H1 (cell line): ENCODE measurements around the gene FNDC5. TPM values are rescaled to one million over a fixed set of nuclear protein-coding genes. Genes with fewer than 3 reads are reported as not detected.

Source experiments
- CTCF ChIA-PET: fragments of 300-600 bp; sonication (Branson Sonifier 250); formaldehyde crosslinking; loops from one replicate; lab custom pipeline; 2021; ENCODE audit not compliant: partially characterized antibody; lab: Charles Lee
- POLR2A ChIA-PET: fragments of 300-600 bp; sonication (Branson Sonifier 250); formaldehyde crosslinking; loops from one replicate; lab custom pipeline; 2021; ENCODE audit warnings: inconsistent platforms; ENCODE audit not compliant: partially characterized antibody; lab: Charles Lee
- DNase-seq, 2 experiments: peaks; one replicate each; pipeline versions ENCODE4 v3.0.0 to v3.0.0-alpha.2; 2010 to 2022; ENCODE audit warnings: low spot score in 2 of 2, low read depth in 1 of 2, mixed read lengths in 1 of 2
- FAIRE-seq: peaks from 2 replicates; lab custom pipeline; 2011; peaks lifted over from hg19 to GRCh38; lab: Jason Lieb, UNC
- H2AFZ ChIP-seq: 2 replicates; pipeline ENCODE4 v1.8.1; 2012; ENCODE audit warnings: low read length, inconsistent platforms
- H2AK5ac ChIP-seq: 2 replicates; pipeline ENCODE4 v1.6.1; 2013; ENCODE audit warnings: low read depth, low read length
- H2BK120ac ChIP-seq: replicated peaks from 2 replicates; pipeline ENCODE3; 2013; ENCODE audit warnings: low read depth, low read length, inconsistent platforms
- H2BK12ac ChIP-seq: 2 replicates; pipeline ENCODE4 v1.6.1; 2013; ENCODE audit warnings: low read depth, low read length
- H2BK15ac ChIP-seq: 2 replicates; pipeline ENCODE4 v1.6.1; 2013; ENCODE audit warnings: low read length
- H2BK20ac ChIP-seq: 2 replicates; pipeline ENCODE4 v1.6.1; 2013; ENCODE audit warnings: low read length
- H2BK5ac ChIP-seq: 2 replicates; pipeline ENCODE4 v1.6.1; 2013; ENCODE audit warnings: low read depth, low read length
- H3K14ac ChIP-seq: 2 replicates; pipeline ENCODE4 v1.6.1; 2013; ENCODE audit warnings: inconsistent platforms; ENCODE audit not compliant: insufficient read length
- H3K18ac ChIP-seq: 2 replicates; pipeline ENCODE4 v1.6.1; 2013; ENCODE audit warnings: low read length; ENCODE audit errors: extremely low read depth
- H3K23ac ChIP-seq: 2 replicates; pipeline ENCODE4 v1.6.1; 2013; ENCODE audit warnings: inconsistent platforms; ENCODE audit not compliant: insufficient read length
- H3K23me2 ChIP-seq: 2 replicates; pipeline ENCODE4 v1.6.1; 2013; ENCODE audit warnings: low read depth, low read length
- H3K27ac ChIP-seq: 2 replicates; pipeline ENCODE4 v1.6.1; 2011; ENCODE audit warnings: low read depth, low read length, inconsistent platforms
- H3K27me3 ChIP-seq, 4 experiments: replicated peaks in 1 of 4; 1 replicate in 1 of 4; 2 replicates in 3 of 4; pipeline versions ENCODE4 v1.6.1 to v1.8.1; 2011 to 2013; ENCODE audit warnings: low read length in 3 of 4, mild to moderate bottlenecking in 3 of 4, inconsistent platforms in 2 of 4, mixed read lengths in 2 of 4, moderate library complexity in 1 of 4; ENCODE audit not compliant: control insufficient read depth in 3 of 4, insufficient read depth in 3 of 4; ENCODE audit errors: extremely low read depth in 1 of 4
- H3K36me3 ChIP-seq, 4 experiments: 2 replicates each; pipeline versions ENCODE4 v1.6.1 to v1.8.1; 2011 to 2013; ENCODE audit warnings: mild to moderate bottlenecking in 4 of 4, low read length in 3 of 4, moderate library complexity in 2 of 4, control low read depth in 1 of 4, inconsistent platforms in 1 of 4; ENCODE audit not compliant: insufficient read depth in 4 of 4, control insufficient read depth in 2 of 4
- H3K4ac ChIP-seq: replicated peaks from 2 replicates; pipeline ENCODE3; 2013; ENCODE audit warnings: low read length, low read depth, mixed read lengths, inconsistent platforms; ENCODE audit not compliant: insufficient read length
- H3K4me1 ChIP-seq, 4 experiments: replicated peaks in 1 of 4; 1 replicate in 1 of 4; 2 replicates in 3 of 4; pipeline versions ENCODE4 v1.6.1 to v1.8.1; 2011 to 2013; ENCODE audit warnings: low read length in 3 of 4, inconsistent platforms in 2 of 4, mixed read lengths in 1 of 4; ENCODE audit not compliant: insufficient read depth in 4 of 4, control insufficient read depth in 3 of 4
- H3K4me2 ChIP-seq, 2 experiments: 2 replicates each; pipeline versions ENCODE4 v1.6.1 to v1.8.1; 2011 to 2013; ENCODE audit warnings: low read depth in 2 of 2, low read length in 2 of 2, control low read depth in 1 of 2, inconsistent platforms in 1 of 2, mild to moderate bottlenecking in 1 of 2; ENCODE audit not compliant: insufficient read depth in 1 of 2
- H3K4me3 ChIP-seq, 4 experiments: fragments of 200-600, 300-600 bp in 1 of 4; sonication (generic), shearing (Covaris generic), sonication (Bioruptor Twin) in 1 of 4; 2 replicates each; pipeline versions ENCODE4 v1.5.1 to v1.8.1; 2011 to 2016; ENCODE audit warnings: low read length in 4 of 4, low read depth in 3 of 4, control low read depth in 2 of 4, inconsistent platforms in 2 of 4, mild to moderate bottlenecking in 2 of 4, mixed read lengths in 1 of 4, moderate library complexity in 1 of 4; ENCODE audit not compliant: insufficient read depth in 2 of 4; ENCODE audit errors: extremely low read depth in 1 of 4
- H3K56ac ChIP-seq: replicated peaks from 2 replicates; pipeline ENCODE3; 2013; ENCODE audit warnings: low read depth, mild to moderate bottlenecking, mixed read lengths, low read length, inconsistent platforms; ENCODE audit not compliant: insufficient read length
- H3K79me1 ChIP-seq: 2 replicates; pipeline ENCODE4 v1.6.1; 2013; ENCODE audit warnings: low read depth, low read length, control low read depth
- H3K79me2 ChIP-seq, 2 experiments: 2 replicates each; pipeline versions ENCODE4 v1.6.1 to v1.8.1; 2012 to 2013; ENCODE audit warnings: low read length in 2 of 2, mild to moderate bottlenecking in 2 of 2, inconsistent platforms in 1 of 2; ENCODE audit not compliant: insufficient read depth in 2 of 2, control insufficient read depth in 1 of 2
- H3K9ac ChIP-seq, 4 experiments: replicated peaks in 1 of 4; 1 replicate in 1 of 4; 2 replicates in 3 of 4; pipeline versions ENCODE4 v1.6.1 to v1.8.1; 2011 to 2013; ENCODE audit warnings: low read depth in 3 of 4, low read length in 3 of 4, control low read depth in 2 of 4, mild to moderate bottlenecking in 2 of 4, moderate library complexity in 2 of 4, inconsistent platforms in 1 of 4; ENCODE audit errors: extremely low read depth in 1 of 4
- H3K9me3 ChIP-seq, 2 experiments: 2 replicates each; pipeline versions ENCODE4 v1.6.1 to v1.8.1; 2012 to 2013; ENCODE audit warnings: mild to moderate bottlenecking in 2 of 2, moderate library complexity in 2 of 2, control low read depth in 1 of 2, inconsistent platforms in 1 of 2, low read depth in 1 of 2, low read length in 1 of 2, mixed read lengths in 1 of 2; ENCODE audit not compliant: insufficient read depth in 2 of 2
- H4K20me1 ChIP-seq, 2 experiments: replicated peaks in 1 of 2; 2 replicates each; pipeline versions ENCODE3 to v1.8.1; 2011 to 2013; ENCODE audit warnings: inconsistent platforms in 2 of 2, low read length in 2 of 2, mild to moderate bottlenecking in 1 of 2; ENCODE audit not compliant: insufficient read depth in 2 of 2, control insufficient read depth in 1 of 2
- H4K5ac ChIP-seq: 2 replicates; pipeline ENCODE4 v1.6.1; 2013; ENCODE audit warnings: low read length, low read depth, mixed read lengths, inconsistent platforms; ENCODE audit not compliant: insufficient read length
- H4K8ac ChIP-seq: 2 replicates; pipeline ENCODE4 v1.8.0; 2013; ENCODE audit warnings: mild to moderate bottlenecking, moderate library complexity, low read length, inconsistent platforms; ENCODE audit not compliant: insufficient read depth; ENCODE audit errors: extremely low read depth
- H4K91ac ChIP-seq: replicated peaks from 2 replicates; pipeline ENCODE3; 2013; ENCODE audit warnings: low read length, mixed read lengths, inconsistent platforms; ENCODE audit not compliant: insufficient read length
- CHD1 ChIP-seq: IDR thresholded peaks from 2 replicates; pipeline ENCODE4 v1.6.1; 2012; ENCODE audit warnings: low read depth, low read length, improper control_type of control experiment
- CREB1 ChIP-seq: IDR thresholded peaks from 2 replicates; pipeline ENCODE4 v1.6.1; 2012; ENCODE audit warnings: inconsistent platforms
- POU5F1 ChIP-seq: IDR thresholded peaks from 2 replicates; pipeline ENCODE4 v1.6.1; 2011; ENCODE audit warnings: low read depth, mild to moderate bottlenecking, low read length, moderate library complexity
- SP1 ChIP-seq: IDR thresholded peaks from 2 replicates; pipeline ENCODE4 v1.6.1; 2011; ENCODE audit warnings: low read depth, low read length
- WGBS, 2 experiments: shearing (Covaris generic) in 1 of 2; methylation state at CpG; one replicate each; pipeline versions ENCODE4 v1.1.6 to v1.1.7; 2013 to 2015; ENCODE audit warnings: low lambda C conversion rate in 2 of 2, mixed read lengths in 2 of 2, inconsistent platforms in 1 of 2, low coverage in 1 of 2, missing lambda C conversion rate in 1 of 2; ENCODE audit not compliant: insufficient replicate concordance in 2 of 2, insufficient coverage in 1 of 2, insufficient read length in 1 of 2; ENCODE audit errors: extremely low coverage in 1 of 2, missing lambda C conversion rate in 1 of 2; 5-methylcytosine and 5-hydroxymethylcytosine counted together
- polyA plus RNA-seq, 7 experiments: library from polyadenylated mRNA; depleted of rRNA in 3 of 7; stranded (reverse) in 5 of 7; unstranded in 2 of 7; fragments of >200 nt in 5 of 7; fragments of 200-250 nt in 2 of 7; gene quantifications; 1 replicate in 5 of 7; 2 replicates in 1 of 7; 4 replicates in 1 of 7; pipeline versions ENCODE4 v1.2.1 to v1.2.3, GENCODE V29; 2011 to 2013; ENCODE audit warnings: missing spikeins in 2 of 7, mixed read lengths in 2 of 7
- total RNA-seq: library from RNA; stranded (reverse); fragmentation: NEBNext Ultra II Directional; extraction: Animal tissue kit (Norgen Biotek cat#: 25700); gene quantifications from 2 replicates; pipeline ENCODE4 v1.2.1, GENCODE V29; 2021

FNDC5 gene
- total and polyA plus RNA-seq, 2 of the 8 experiments (the other 6 are each of a cell fraction or from before 2014, with no cell fraction given): 1.8 to 2.0 TPM

DNA sequence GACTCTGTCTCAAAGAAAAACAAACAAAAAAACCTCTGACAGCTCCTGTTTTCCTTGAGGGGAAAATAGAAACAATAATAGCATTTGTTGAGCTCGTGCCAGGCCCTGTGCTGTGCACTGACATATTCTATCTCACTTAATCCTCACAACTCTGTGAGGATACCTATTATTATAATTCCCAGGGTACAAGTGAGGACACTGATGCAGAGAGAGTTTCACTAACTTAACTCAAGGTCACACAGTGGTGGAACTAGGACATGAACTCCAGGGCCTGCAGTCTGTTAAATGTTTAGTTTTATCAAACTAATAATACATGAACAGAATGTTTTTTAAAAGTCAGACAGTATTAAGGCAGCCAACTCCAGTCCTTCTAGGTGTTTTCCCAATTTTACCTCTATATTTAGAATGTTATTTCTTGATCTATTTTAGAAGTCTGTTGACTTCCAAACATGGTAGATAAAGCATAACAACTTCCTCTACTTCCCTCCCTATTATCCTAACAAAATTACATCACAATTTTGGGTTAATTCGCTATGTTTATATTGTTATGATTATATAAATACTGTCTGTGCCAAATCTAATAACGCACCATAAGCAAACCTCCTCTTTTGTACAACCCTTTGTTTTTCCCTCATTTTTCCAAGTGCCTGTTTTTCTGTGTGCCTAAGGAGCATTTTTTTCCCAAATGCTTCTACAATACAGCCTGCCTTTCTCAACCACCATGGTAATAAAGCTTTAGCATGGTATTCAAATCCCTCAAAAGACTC, 4.9 kb downstream of the FNDC5 start:
- no peak overlapping the region for H2AK5ac ChIP-seq
- H3K79me1 ChIP-seq: no peaks in the 10 kb centered on the region
- H3K23me2 ChIP-seq: peaks cover 3% of the 10 kb centered on the region; the same call in 1 of the 2 replicates
- 90% methylated on average over 3 of the region's 3 CpGs; no CpG with 5 or more reads in 1 of the 2 experiments for WGBS, 2 experiments
- no peak overlapping the region for H3K4me3 ChIP-seq
- H3K4me1 ChIP-seq: peaks cover 0 to 10% (median 7%) of the 10 kb centered on the region in 4 experiments; a peak in 5 of 7 replicates
- H2BK120ac ChIP-seq: no peak overlapping the region
- TF ChIP-seq CREB1 (no peak), CHD1 (no peak), POU5F1 (no peak), SP1 (no peak)
- CTCF ChIA-PET: interaction anchor here (0.6 to 2.8 kb wide), 7 partner anchors 11 to 613 kb away, joined by 3 to 11 read pairs (median 4); no protein-coding TSS in a partner anchor
- H2BK20ac ChIP-seq: no peak overlapping the region
- POLR2A ChIA-PET: interaction anchor here (2.2 kb wide), 1 partner anchor 15 kb away, joined by 9 read pairs; no protein-coding TSS in a partner anchor
- no peak overlapping the region for H3K14ac ChIP-seq
- H3K56ac ChIP-seq: no peak overlapping the region
- no peak overlapping the region for H3K9ac ChIP-seq
- H4K8ac ChIP-seq: no peak overlapping the region
- no peak overlapping the region for H2BK12ac ChIP-seq
- H3K18ac ChIP-seq: no peak overlapping the region
- H3K36me3 ChIP-seq: peaks cover 0 to 7% (median 0%) of the 10 kb centered on the region in 4 experiments; a peak in 4 of 8 replicates
- H3K79me2 ChIP-seq: no peaks in the 10 kb centered on the region
- H3K23ac ChIP-seq: no peak overlapping the region
- no peak for DNase-seq
- no peak overlapping the region for H4K91ac ChIP-seq
- FAIRE-seq: no peak
- H3K27me3 ChIP-seq: peaks cover 5 to 21% (median 14%) of the 10 kb centered on the region in 4 experiments
- H3K27ac ChIP-seq: no peak overlapping the region
- H2AFZ ChIP-seq: no peak overlapping the region
- H3K4ac ChIP-seq: no peak overlapping the region
- H4K20me1 ChIP-seq: peaks cover 0 to 4% of the 10 kb centered on the region in 2 experiments
- no peak overlapping the region for H2BK5ac ChIP-seq
- no peaks in the 10 kb centered on the region for H3K9me3 ChIP-seq
- no peak overlapping the region for H2BK15ac ChIP-seq
- no peak overlapping the region for H4K5ac ChIP-seq
- no peak overlapping the region for H3K4me2 ChIP-seq
